ENCODE results near the gene ARHGAP6.

The ARHGAP6 gene

GRCh38 chrX:11269996-11270395, 395.7 kb downstream of the ARHGAP6 start:
- H3K4me3 ChIP-seq (replicated peaks; ENCODE audit: insufficient read depth, low read length), result no peak overlapping the region
- TF ChIP-seq GABPA (IDR thresholded peaks at IDR 0.05; ENCODE audit: low read depth) (no peak), SPI1 (IDR thresholded peaks at IDR 0.05; ENCODE audit: borderline replicate concordance, low read depth) (no peak), REST (IDR thresholded peaks at IDR 0.05; ENCODE audit: insufficient replicate concordance, low read depth) (no peak), POLR2AphosphoS5 (IDR thresholded peaks at IDR 0.05; ENCODE audit: low read depth) (no peak)
- TF ChIP-seq, protein P1, sequence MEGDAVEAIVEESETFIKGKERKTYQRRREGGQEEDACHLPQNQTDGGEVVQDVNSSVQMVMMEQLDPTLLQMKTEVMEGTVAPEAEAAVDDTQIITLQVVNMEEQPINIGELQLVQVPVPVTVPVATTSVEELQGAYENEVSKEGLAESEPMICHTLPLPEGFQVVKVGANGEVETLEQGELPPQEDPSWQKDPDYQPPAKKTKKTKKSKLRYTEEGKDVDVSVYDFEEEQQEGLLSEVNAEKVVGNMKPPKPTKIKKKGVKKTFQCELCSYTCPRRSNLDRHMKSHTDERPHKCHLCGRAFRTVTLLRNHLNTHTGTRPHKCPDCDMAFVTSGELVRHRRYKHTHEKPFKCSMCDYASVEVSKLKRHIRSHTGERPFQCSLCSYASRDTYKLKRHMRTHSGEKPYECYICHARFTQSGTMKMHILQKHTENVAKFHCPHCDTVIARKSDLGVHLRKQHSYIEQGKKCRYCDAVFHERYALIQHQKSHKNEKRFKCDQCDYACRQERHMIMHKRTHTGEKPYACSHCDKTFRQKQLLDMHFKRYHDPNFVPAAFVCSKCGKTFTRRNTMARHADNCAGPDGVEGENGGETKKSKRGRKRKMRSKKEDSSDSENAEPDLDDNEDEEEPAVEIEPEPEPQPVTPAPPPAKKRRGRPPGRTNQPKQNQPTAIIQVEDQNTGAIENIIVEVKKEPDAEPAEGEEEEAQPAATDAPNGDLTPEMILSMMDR (IDR thresholded peaks at IDR 0.05; ENCODE audit: insufficient read depth, low read length), result no peak
- DNase-seq (ENCODE audit: low read depth in 1 of 2, low spot score in 1 of 2), result no peak
- peaks cover 2% of the 10 kb centered on the region for H3K27me3 ChIP-seq (ENCODE audit: insufficient read depth, poor library complexity, severe bottlenecking)
- H3K27ac ChIP-seq (replicated peaks), result no peak overlapping the region

- no peak for TF ChIP-seq POLR2AphosphoS5 (IDR thresholded peaks at IDR 0.05; ENCODE audit: low read depth)
- TF ChIP-seq REST (IDR thresholded peaks at IDR 0.05; ENCODE audit: insufficient replicate concordance, low read depth), result no peak
- TF ChIP-seq, protein P1 (IDR thresholded peaks at IDR 0.05; ENCODE audit: insufficient read depth, low read length), result no peak
- TF ChIP-seq GABPA (IDR thresholded peaks at IDR 0.05; ENCODE audit: low read depth), result no peak
- TF ChIP-seq SPI1 (IDR thresholded peaks at IDR 0.05; ENCODE audit: borderline replicate concordance, low read depth), result no peak
- no peak for DNase-seq (ENCODE audit: low read depth in 1 of 2, low spot score in 1 of 2)
- Histone ChIP-seq H3K27me3 (ENCODE audit: insufficient read depth, poor library complexity, severe bottlenecking) (peaks cover 2% of the 10 kb centered on the region), H3K27ac (replicated peaks) (no peak overlapping the region), H3K4me3 (replicated peaks; ENCODE audit: insufficient read depth, low read length) (no peak overlapping the region)
Measured at GRCh38 chrX:11269006-11269405, 396.7 kb downstream of the ARHGAP6 start.

- Histone ChIP-seq H3K4me3 (replicated peaks; ENCODE audit: insufficient read depth, low read length) (no peak overlapping the region), H3K27me3 (ENCODE audit: insufficient read depth, poor library complexity, severe bottlenecking) (peaks cover 2% of the 10 kb centered on the region), H3K27ac (replicated peaks) (no peak overlapping the region)
- TF ChIP-seq REST (IDR thresholded peaks at IDR 0.05; ENCODE audit: insufficient replicate concordance, low read depth) (no peak), POLR2AphosphoS5 (IDR thresholded peaks at IDR 0.05; ENCODE audit: low read depth) (no peak), SPI1 (IDR thresholded peaks at IDR 0.05; ENCODE audit: borderline replicate concordance, low read depth) (no peak), GABPA (IDR thresholded peaks at IDR 0.05; ENCODE audit: low read depth) (no peak)
- TF ChIP-seq, protein P1 (IDR thresholded peaks at IDR 0.05; ENCODE audit: insufficient read depth, low read length), result no peak
- DNase-seq (ENCODE audit: low read depth in 1 of 2, low spot score in 1 of 2), result no peak
Measured at GRCh38 chrX:11267425-11267824, 398.3 kb downstream of the ARHGAP6 start.

All from HL-60 (cell line).